Hindlimb muscle (tissue), 1 donor: Measurements from ENCODE around the gene GSDMA. TPM values are rescaled to one million over a fixed set of nuclear protein-coding genes. Genes with fewer than 3 reads are reported as not detected.

ENCODE experiments used
- DNase-seq: peaks from one replicate; pipeline ENCODE4 v3.0.0-alpha.2; 2013
- polyA plus RNA-seq: library from polyadenylated mRNA; unstranded; fragments of 120-200 nt; gene quantifications from one replicate; pipeline ENCODE4 v1.2.1, GENCODE V29; 2013; ENCODE audit not compliant: insufficient read length

GSDMA gene
- 0.13 TPM for polyA plus RNA-seq

- no peak for DNase-seq
Observed at GRCh38 chr17:39962642-39963220, at the start of gene GSDMA. TSS of gene GSDMA (plus strand) at chr17:39963004. CDS start at chr17:39965688, 2,684 bp downstream.

GRCh38 chr17:39913989-39914388 is 48.8 kb upstream of the GSDMA start:
- no peak for DNase-seq

GRCh38 chr17:39915559-39915958 is 47.2 kb upstream of the GSDMA start:
- no peak for DNase-seq

GRCh38 chr17:39916918-39917317 is 45.9 kb upstream of the GSDMA start:
- no peak for DNase-seq

GRCh38 chr17:39919087-39919683 is 43.6 kb upstream of the GSDMA start:
- DNase-seq = no peak

- no peak for DNase-seq
Observed at GRCh38 chr17:39920218-39921210, 42.3 kb upstream of the GSDMA start.

GRCh38 chr17:39921323-39921722 is 41.5 kb upstream of the GSDMA start:
- DNase-seq = no peak

GRCh38 chr17:39922006-39922405 is 40.8 kb upstream of the GSDMA start:
- no peak for DNase-seq

- DNase-seq = no peak
Observed at GRCh38 chr17:39923230-39923629, 39.6 kb upstream of the GSDMA start.

GRCh38 chr17:39923836-39924690 is 38.7 kb upstream of the GSDMA start:
- DNase-seq = no peak

GRCh38 chr17:39924691-39925055 is 38.1 kb upstream of the GSDMA start:
- DNase-seq = no peak

GRCh38 chr17:39925282-39926134 is 37.3 kb upstream of the GSDMA start:
- DNase-seq = no peak

GRCh38 chr17:39926135-39926587 is 36.6 kb upstream of the GSDMA start:
- no peak for DNase-seq

- DNase-seq = peak; percentile 42
Observed at GRCh38 chr17:39926588-39927100, 36.2 kb upstream of the GSDMA start.

GRCh38 chr17:39927101-39927928 is 35.5 kb upstream of the GSDMA start, which contains the start of the genes LRRC3C and ORMDL3:
TSS of gene LRRC3C (plus strand) at chr17:39927732. CDS start at chr17:39941524, 13,792 bp downstream.
TSS of gene ORMDL3 (minus strand) at chr17:39927601. CDS start at chr17:39924203, 3,398 bp downstream.
- peak; percentile 96 for DNase-seq

- no peak for DNase-seq
Observed at GRCh38 chr17:39927929-39928857, 34.6 kb upstream of the GSDMA start.

- no peak for DNase-seq
Observed at GRCh38 chr17:39928858-39929645, 33.8 kb upstream of the GSDMA start.
